Stimulated activated CD8-positive, alpha-beta memory T cell treated with anti-CD3 and anti-CD28 coated beads, Interleukin-7, amount 100 ng/mL, for 24 hours (primary cell): ENCODE measurements around the gene DLGAP1.

Experiments used
- DNase-seq: peaks from one replicate; pipeline ENCODE4 v3.0.0-alpha.2; 2020; ENCODE audit warnings: low read depth

The DLGAP1 gene

GRCh38 chr18:3932276-3932675 is 522.8 kb downstream of the DLGAP1 start:
- DNase-seq, result no peak

- DNase-seq, result no peak
Measured at GRCh38 chr18:3931542-3932112, 523.5 kb downstream of the DLGAP1 start.

- no peak for DNase-seq
Measured at GRCh38 chr18:3931013-3931315, 524.1 kb downstream of the DLGAP1 start.

GRCh38 chr18:3930126-3931012 is 524.7 kb downstream of the DLGAP1 start:
- no peak for DNase-seq

- no peak for DNase-seq
Measured at GRCh38 chr18:3924455-3924854, 530.7 kb downstream of the DLGAP1 start.

GRCh38 chr18:3923750-3924149 is 531.4 kb downstream of the DLGAP1 start:
- no peak for DNase-seq

GRCh38 chr18:3921826-3922225 is 533.3 kb downstream of the DLGAP1 start:
- no peak for DNase-seq

- DNase-seq, result no peak
Measured at GRCh38 chr18:3920832-3921231, 534.3 kb downstream of the DLGAP1 start.

- no peak for DNase-seq
Measured at GRCh38 chr18:3919396-3920061, 535.6 kb downstream of the DLGAP1 start.

- no peak for DNase-seq
Measured at GRCh38 chr18:3916082-3916481, 539.0 kb downstream of the DLGAP1 start.

GRCh38 chr18:3914833-3915610 is 540.1 kb downstream of the DLGAP1 start:
- no peak for DNase-seq

GRCh38 chr18:3914109-3914508 is 541.0 kb downstream of the DLGAP1 start:
- DNase-seq, result no peak

GRCh38 chr18:3912705-3913104 is 542.4 kb downstream of the DLGAP1 start:
- no peak for DNase-seq

GRCh38 chr18:3911413-3911812 is 543.7 kb downstream of the DLGAP1 start:
- DNase-seq, result no peak

- DNase-seq, result no peak
Measured at GRCh38 chr18:3910512-3910911, 544.6 kb downstream of the DLGAP1 start.

GRCh38 chr18:3907955-3908354 is 547.2 kb downstream of the DLGAP1 start:
- DNase-seq, result no peak

GRCh38 chr18:3906116-3906750 is 548.9 kb downstream of the DLGAP1 start:
- DNase-seq, result no peak

GRCh38 chr18:3903337-3903736 is 551.8 kb downstream of the DLGAP1 start:
- DNase-seq, result no peak

GRCh38 chr18:3902676-3903075 is 552.4 kb downstream of the DLGAP1 start:
- no peak for DNase-seq

- no peak for DNase-seq
Measured at GRCh38 chr18:3901811-3902210, 553.3 kb downstream of the DLGAP1 start.

GRCh38 chr18:3901042-3901441 is 554.1 kb downstream of the DLGAP1 start:
- no peak for DNase-seq

- DNase-seq, result no peak
Measured at GRCh38 chr18:3900327-3900726, 554.8 kb downstream of the DLGAP1 start.
